Keratinocyte (primary cell): ENCODE results near the gene ARPC1B. TPM values are rescaled to one million over a fixed set of nuclear protein-coding genes. Genes with fewer than 3 reads are reported as not detected.

Experiments
- DNase-seq: peaks from one replicate; pipeline ENCODE4 v3.0.0-alpha.2; 2011; ENCODE audit warnings: low read depth, missing footprints, low spot score
- FAIRE-seq: peaks from 2 replicates; lab custom pipeline; 2011; peaks lifted over from hg19 to GRCh38; lab: Jason Lieb, UNC
- H2AFZ ChIP-seq: 2 replicates; pipeline ENCODE4 v1.6.0; 2012; ENCODE audit warnings: low read length, control low read depth, inconsistent platforms; ENCODE audit not compliant: control insufficient read depth
- H3K27ac ChIP-seq: 2 replicates; pipeline ENCODE4 v1.5.1; 2011; ENCODE audit warnings: low read length; ENCODE audit not compliant: control insufficient read depth, insufficient read depth
- H3K27me3 ChIP-seq: 3 replicates; pipeline ENCODE4 v1.6.0; 2011; ENCODE audit warnings: low read length; ENCODE audit not compliant: control insufficient read depth, insufficient read depth; ENCODE audit errors: extremely low read depth
- H3K36me3 ChIP-seq, 2 experiments: 2 replicates in 1 of 2; 3 replicates in 1 of 2; pipeline ENCODE4 v1.5.1; 2011; ENCODE audit warnings: low read length in 2 of 2, mild to moderate bottlenecking in 1 of 2; ENCODE audit not compliant: control insufficient read depth in 2 of 2, insufficient read depth in 2 of 2; ENCODE audit errors: extremely low read depth in 1 of 2
- H3K4me1 ChIP-seq: 3 replicates; pipeline ENCODE4 v1.5.1; 2011; ENCODE audit warnings: low read length; ENCODE audit not compliant: control insufficient read depth, insufficient read depth; ENCODE audit errors: extremely low read depth
- H3K4me2 ChIP-seq: 3 replicates; pipeline ENCODE4 v1.6.0; 2011; ENCODE audit warnings: low read depth, low read length; ENCODE audit not compliant: control insufficient read depth, insufficient read depth; ENCODE audit errors: extremely low read depth
- H3K4me3 ChIP-seq, 3 experiments: fragments of 200-600 bp in 1 of 3; sonication (generic) in 1 of 3; 2 replicates in 2 of 3; 3 replicates in 1 of 3; pipeline ENCODE4 v1.5.1; 2011 to 2016; ENCODE audit warnings: low read length in 3 of 3, mild to moderate bottlenecking in 3 of 3, control low read depth in 2 of 3, inconsistent platforms in 1 of 3, low read depth in 1 of 3, mixed read lengths in 1 of 3, mixed run types in 1 of 3, moderate library complexity in 1 of 3; ENCODE audit not compliant: control insufficient read depth in 2 of 3, insufficient read depth in 2 of 3; ENCODE audit errors: extremely low read depth in 1 of 3
- H3K79me2 ChIP-seq: 2 replicates; pipeline ENCODE4 v1.6.0; 2012; ENCODE audit warnings: low read length; ENCODE audit not compliant: control insufficient read depth, insufficient read depth
- H3K9ac ChIP-seq: 3 replicates; pipeline ENCODE4 v1.6.0; 2011; ENCODE audit warnings: low read length; ENCODE audit not compliant: control insufficient read depth, insufficient read depth; ENCODE audit errors: extremely low read depth
- H3K9me1 ChIP-seq: 3 replicates; pipeline ENCODE4 v1.6.0; 2011; ENCODE audit warnings: low read length; ENCODE audit not compliant: control insufficient read depth, insufficient read depth; ENCODE audit errors: extremely low read depth
- H3K9me3 ChIP-seq: 2 replicates; pipeline ENCODE4 v1.5.1; 2012; ENCODE audit warnings: low read depth, low read length; ENCODE audit not compliant: control insufficient read depth
- H4K20me1 ChIP-seq: 3 replicates; pipeline ENCODE4 v1.6.0; 2011; ENCODE audit warnings: low read length; ENCODE audit not compliant: control insufficient read depth, insufficient read depth; ENCODE audit errors: extremely low read depth
- CTCF ChIP-seq, 3 experiments: IDR thresholded peaks in 1 of 3; conservative IDR thresholded peaks in 1 of 3; optimal IDR thresholded peaks in 1 of 3; 2 replicates in 2 of 3; 3 replicates in 1 of 3; pipeline versions ENCODE3 to v1.5.1; 2011; ENCODE audit warnings: low read length in 3 of 3, mild to moderate bottlenecking in 3 of 3, moderate library complexity in 2 of 3, control low read depth in 1 of 3, inconsistent platforms in 1 of 3; ENCODE audit not compliant: insufficient read depth in 2 of 3; ENCODE audit errors: extremely low read depth in 1 of 3
- EZH2 ChIP-seq: IDR thresholded peaks from one replicate; pipeline ENCODE4 v1.6.1; 2012; ENCODE audit warnings: inconsistent platforms, mild to moderate bottlenecking, low read length, moderate library complexity
- dilution Hi-C: fragments of 300-500 bp; cut with MboI; formaldehyde crosslinking; loops from one replicate; pipeline ENCODE4 v1.7.0; 2020; ENCODE audit warnings: low sequenced_read_pairs; ENCODE audit not compliant: extremely low pct_ligation_motif_present
- polyA plus RNA-seq, 5 experiments: library from polyadenylated mRNA; depleted of rRNA in 3 of 5; stranded (reverse) in 3 of 5; stranded (forward) in 1 of 5; unstranded in 1 of 5; fragments of >200 nt; gene quantifications; 1 replicate in 1 of 5; 2 replicates in 3 of 5; 3 replicates in 1 of 5; pipeline versions ENCODE4 v1.2.1 to v1.2.3, GENCODE V29; 2011 to 2012; ENCODE audit warnings: missing spikeins in 2 of 5, low read depth in 1 of 5, low replicate concordance in 1 of 5

The ARPC1B gene
- polyA plus RNA-seq, 1 donor (not counting 4 experiments of a cell fraction or from before 2014, with no cell fraction given): 383 TPM

- Histone ChIP-seq H3K9me1 (no peaks in the 10 kb centered on the region), H3K36me3 (peaks cover 17 to 18% of the 10 kb centered on the region in 2 experiments), H3K4me1 (peaks cover 20% of the 10 kb centered on the region), H3K79me2 (no peaks in the 10 kb centered on the region), H3K9ac (no peak overlapping the region), H4K20me1 (no peaks in the 10 kb centered on the region), H2AFZ (no peak overlapping the region), H3K27ac (no peak overlapping the region), H3K4me3 (no peak overlapping the region), H3K4me2 (no peak overlapping the region), H3K9me3 (no peaks in the 10 kb centered on the region), H3K27me3 (no peaks in the 10 kb centered on the region)
- no peak for DNase-seq
- dilution Hi-C loops: no loop called here
- FAIRE-seq: no peak
- TF ChIP-seq CTCF (optimal IDR thresholded peaks at IDR 0.05 in 1 of 3, IDR thresholded peaks at IDR 0.05 in 1 of 3, conservative IDR thresholded peaks at IDR 0.05 in 1 of 3; ENCODE audit: extremely low read depth in 1 of 3, insufficient read depth in 2 of 3, low read length in 3 of 3): no peak
- no peak for TF ChIP-seq EZH2
Observed at GRCh38 chr7:99369767-99370391, 4.7 kb upstream of the ARPC1B start.

GRCh38 chr7:99371376-99371920, 3.1 kb upstream of the ARPC1B start:
- H3K4me1 ChIP-seq: peaks cover 19% of the 10 kb centered on the region
- H3K27ac ChIP-seq: no peak overlapping the region
- no peaks in the 10 kb centered on the region for H3K27me3 ChIP-seq
- FAIRE-seq (no peak), DNase-seq (no peak)
- no peak overlapping the region for H2AFZ ChIP-seq
- H3K9ac ChIP-seq: no peak overlapping the region
- no peak overlapping the region for H3K4me2 ChIP-seq
- dilution Hi-C loops: no loop called here
- H3K9me3 ChIP-seq: no peaks in the 10 kb centered on the region
- H3K4me3 ChIP-seq: no peak overlapping the region
- peaks cover 4% of the 10 kb centered on the region for H4K20me1 ChIP-seq
- H3K9me1 ChIP-seq: no peaks in the 10 kb centered on the region
- peaks cover 5% of the 10 kb centered on the region for H3K79me2 ChIP-seq
- peaks cover 14% of the 10 kb centered on the region in 2 experiments for H3K36me3 ChIP-seq
- TF ChIP-seq CTCF (optimal IDR thresholded peaks at IDR 0.05 in 1 of 3, IDR thresholded peaks at IDR 0.05 in 1 of 3, conservative IDR thresholded peaks at IDR 0.05 in 1 of 3; ENCODE audit: extremely low read depth in 1 of 3, insufficient read depth in 2 of 3, low read length in 3 of 3): no peak
